Astrocyte (in vitro differentiated cells and primary cell): ENCODE data around the gene ANKRD40CL.

Experiments used
- EZH2 ChIP-seq: IDR thresholded peaks from 2 replicates; pipeline ENCODE4 v1.6.1; 2012; ENCODE audit warnings: mild to moderate bottlenecking, low read length, inconsistent platforms; ENCODE audit not compliant: insufficient read depth
- TF ChIP-seq, protein P1 (sequence below): IDR thresholded peaks from 2 replicates; pipeline ENCODE4 v1.5.1; 2011; ENCODE audit warnings: low read depth, mild to moderate bottlenecking, inconsistent platforms, low read length, moderate library complexity; ENCODE audit not compliant: insufficient read depth

DNA sequence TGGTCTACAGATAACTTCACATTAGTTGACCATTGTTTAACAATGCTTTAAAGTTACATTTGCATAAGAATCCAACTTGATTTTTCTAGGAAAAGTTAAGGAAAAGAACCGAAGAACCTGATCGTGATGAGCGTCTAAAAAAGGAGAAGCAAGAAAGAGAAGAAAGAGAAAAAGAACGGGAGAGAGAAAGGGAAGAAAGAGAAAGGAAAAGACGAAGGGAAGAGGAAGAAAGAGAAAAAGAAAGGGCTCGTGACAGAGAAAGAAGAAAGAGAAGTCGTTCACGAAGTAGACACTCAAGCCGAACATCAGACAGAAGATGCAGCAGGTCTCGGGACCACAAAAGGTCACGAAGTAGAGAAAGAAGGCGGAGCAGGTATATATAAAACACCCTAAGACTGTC, 21.7 kb downstream of the ANKRD40CL start:
- TF ChIP-seq, protein P1, sequence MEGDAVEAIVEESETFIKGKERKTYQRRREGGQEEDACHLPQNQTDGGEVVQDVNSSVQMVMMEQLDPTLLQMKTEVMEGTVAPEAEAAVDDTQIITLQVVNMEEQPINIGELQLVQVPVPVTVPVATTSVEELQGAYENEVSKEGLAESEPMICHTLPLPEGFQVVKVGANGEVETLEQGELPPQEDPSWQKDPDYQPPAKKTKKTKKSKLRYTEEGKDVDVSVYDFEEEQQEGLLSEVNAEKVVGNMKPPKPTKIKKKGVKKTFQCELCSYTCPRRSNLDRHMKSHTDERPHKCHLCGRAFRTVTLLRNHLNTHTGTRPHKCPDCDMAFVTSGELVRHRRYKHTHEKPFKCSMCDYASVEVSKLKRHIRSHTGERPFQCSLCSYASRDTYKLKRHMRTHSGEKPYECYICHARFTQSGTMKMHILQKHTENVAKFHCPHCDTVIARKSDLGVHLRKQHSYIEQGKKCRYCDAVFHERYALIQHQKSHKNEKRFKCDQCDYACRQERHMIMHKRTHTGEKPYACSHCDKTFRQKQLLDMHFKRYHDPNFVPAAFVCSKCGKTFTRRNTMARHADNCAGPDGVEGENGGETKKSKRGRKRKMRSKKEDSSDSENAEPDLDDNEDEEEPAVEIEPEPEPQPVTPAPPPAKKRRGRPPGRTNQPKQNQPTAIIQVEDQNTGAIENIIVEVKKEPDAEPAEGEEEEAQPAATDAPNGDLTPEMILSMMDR: no peak
- no peak for TF ChIP-seq EZH2
